Dedifferentiated amniotic fluid mesenchymal stem cell (primary cell): ENCODE measurements around the gene PPT2.

Source experiments
- DNase-seq: peaks from one replicate; pipeline ENCODE4 v3.0.0-alpha.2; 2016; ENCODE audit errors: extremely low spot score

Gene PPT2

DNA sequence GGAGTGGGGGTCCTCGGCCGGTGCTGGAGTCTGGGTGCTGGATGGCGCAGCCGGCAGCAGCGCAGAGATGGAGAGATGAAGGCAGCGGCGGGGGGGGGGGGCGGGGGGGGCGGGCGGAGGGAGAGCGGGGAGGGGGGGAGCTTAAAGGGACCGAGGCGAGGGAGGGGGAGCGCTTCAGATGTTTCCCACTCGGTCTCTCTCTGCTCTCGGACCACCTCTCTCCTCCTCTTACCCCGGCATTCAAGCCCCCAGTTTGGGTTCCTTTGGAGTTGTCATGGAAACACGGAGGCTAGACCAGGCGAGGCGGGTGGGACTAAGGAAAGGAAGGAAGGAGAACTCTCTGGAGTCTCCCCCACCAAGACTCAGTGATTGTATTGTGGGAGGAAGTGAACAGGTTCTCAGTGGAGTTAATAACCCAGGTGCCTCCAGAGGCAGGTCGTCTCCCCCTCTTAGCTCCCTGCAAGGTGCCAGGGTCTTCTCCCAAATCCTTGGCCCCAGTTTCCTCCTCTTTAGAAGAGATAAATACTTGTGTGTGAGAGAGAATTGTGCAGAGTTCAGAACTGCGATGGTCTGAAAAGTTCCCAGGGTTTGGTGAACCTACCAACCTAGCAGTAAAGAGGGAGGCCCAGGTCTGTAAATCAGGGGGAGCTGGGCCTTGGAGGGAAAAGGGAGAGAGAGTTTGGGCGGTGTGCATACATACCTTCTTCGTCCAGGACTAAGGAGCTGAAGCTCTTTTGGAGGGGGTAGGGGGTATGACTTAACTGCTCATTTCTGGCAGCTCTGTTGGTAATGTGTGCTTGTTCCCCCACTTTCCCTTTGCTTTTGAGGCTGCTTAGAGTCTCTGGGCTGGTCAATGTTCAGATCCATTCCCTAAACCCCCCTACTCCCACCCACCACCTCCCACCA, 1.8 kb upstream of the PPT2 start, which contains the start of gene PRRT1:
Gene PRRT1, minus strand, starts transcription at position 77 of the 906 bp plus-strand sequence. CDS start 112 bp downstream, outside the sequence.
- no peak for DNase-seq

DNA sequence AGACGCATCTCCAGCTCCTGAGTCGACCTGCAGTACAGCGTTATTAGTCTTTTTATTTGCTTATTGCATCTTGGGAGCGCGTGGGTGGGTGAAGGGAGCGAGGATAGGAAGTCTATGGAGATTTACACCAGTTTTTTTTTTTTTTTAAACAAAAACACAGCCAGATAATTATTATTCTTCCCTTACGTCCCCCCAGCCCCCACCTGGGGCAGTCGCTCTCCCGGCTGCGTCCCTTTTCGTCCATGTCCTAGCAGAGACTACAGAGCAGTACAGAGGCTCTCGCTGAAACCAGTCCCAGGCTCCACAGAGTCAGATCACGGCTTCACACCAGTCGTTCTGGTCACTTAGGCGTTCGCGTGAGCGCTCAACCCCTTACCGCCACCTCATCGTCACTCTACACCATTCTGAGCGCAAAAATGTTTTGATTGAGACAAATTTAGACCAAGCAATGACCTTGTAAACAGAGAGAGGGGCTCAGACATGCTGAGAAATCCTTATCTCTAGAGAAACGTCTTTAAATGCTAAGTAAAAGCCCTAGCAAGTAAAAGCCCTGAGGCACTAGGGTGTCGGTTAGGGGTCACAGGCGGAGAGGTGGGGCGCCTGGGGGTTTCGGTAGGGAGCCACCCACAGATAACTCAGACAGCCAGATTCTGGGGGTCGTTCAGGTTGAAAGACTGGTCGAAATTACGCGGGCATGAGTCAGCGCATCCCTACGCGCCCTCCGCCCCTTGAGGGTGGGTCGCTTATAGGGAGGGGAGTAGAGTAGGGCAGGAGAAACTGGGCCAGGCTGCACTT, 975 bp upstream of the PPT2 start:
- DNase-seq, result peak; percentile 49

DNA sequence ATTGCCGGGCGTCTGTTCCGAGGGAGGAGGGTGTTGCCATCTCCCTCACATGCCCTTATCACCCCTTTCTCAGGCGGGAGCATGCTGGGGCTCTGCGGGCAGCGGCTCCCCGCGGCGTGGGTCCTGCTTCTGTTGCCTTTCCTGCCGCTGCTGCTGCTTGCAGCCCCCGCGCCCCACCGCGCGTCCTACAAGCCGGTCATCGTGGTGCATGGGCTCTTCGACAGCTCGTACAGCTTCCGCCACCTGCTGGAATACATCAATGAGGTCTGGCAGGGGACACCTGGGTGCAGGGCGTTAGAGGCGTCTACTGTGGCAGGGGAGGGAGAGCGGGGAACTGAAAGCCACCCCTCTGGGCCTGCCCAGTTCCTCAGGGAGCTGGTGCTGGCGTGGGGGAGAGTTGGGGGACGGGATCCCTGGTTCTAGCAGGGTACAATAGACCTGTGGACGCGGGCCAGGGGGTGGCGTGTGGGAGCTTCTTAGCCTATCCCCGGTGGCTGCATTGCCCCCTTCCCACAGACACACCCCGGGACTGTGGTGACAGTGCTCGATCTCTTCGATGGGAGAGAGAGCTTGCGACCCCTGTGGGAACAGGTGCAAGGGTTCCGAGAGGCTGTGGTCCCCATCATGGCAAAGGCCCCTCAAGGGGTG, 697 bp downstream of the PPT2 start:
- DNase-seq, result peak; percentile 58

DNA sequence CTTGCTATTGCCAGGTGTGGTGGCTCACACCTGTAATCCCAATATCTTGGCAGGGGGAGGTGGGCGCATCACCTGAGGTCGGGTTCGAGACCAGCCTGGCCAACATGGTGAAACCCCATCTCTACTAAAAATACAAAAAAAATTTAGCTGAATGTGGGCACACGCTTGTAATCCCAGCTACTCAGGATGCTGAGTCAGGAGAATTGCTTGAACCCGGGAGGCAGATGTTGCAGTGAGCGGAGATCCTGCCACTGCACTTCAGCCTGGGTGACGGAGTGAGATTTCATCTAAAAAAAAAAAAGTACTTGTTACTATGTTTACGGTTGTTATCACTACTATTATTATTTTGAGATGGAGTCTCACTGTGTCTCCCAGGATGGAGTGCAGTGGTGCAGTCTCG, 3.0 kb downstream of the PPT2 start:
- DNase-seq, result no peak

DNA sequence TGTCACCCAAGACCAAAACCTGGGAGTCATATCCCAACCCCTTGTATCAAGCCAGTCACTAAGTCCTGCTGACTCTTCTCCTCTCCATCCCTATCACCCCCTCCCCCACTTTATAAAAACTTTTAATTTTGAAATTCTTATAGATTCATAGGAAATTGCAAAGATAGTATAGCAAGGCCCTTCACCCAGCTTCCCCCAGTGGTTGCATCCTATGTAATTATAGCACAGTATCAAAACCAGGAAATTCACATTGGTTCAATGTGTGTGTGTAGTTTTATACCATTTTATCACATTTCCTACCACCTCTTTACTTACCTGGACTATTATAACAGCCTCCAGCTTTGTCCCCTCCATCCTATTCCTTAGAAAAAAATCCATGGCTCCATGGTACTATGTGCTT, 4.1 kb downstream of the PPT2 start:
- no peak for DNase-seq

DNA sequence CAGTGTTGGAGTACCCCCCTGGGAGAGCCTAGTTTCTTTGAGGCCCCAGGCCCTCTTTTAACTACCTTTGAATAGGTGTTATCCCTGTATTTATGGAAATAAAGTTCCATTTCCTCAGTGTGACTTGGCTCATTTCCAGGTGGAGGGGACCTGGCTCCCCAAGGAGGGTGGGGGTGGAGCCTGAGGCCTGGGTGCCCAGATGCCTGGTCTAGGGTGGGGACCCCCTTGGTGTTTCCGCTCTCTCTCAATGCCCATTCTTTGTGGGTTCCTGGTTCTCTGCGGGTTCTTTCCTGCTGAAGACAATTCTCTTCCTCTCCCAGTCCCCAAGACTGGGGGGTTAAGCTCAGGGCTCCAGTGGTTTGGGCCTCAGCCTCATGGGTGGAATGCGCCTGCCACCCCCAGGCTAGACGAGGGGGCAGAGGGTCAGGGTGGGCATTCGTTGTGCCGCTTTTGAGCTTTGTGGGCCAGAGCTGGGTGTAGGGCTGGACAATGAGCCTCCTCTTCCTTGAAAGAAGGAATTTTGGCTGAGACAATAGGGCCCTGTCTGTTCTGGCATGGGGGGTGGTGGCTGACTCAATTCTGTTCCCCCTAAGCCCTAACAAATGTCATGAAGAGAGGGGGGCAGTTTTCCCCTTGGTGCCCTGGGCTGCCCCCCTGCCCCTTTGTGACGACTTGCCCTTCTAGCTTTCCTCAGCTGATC, 9.8 kb downstream of the PPT2 start:
- DNase-seq, result no peak

DNA sequence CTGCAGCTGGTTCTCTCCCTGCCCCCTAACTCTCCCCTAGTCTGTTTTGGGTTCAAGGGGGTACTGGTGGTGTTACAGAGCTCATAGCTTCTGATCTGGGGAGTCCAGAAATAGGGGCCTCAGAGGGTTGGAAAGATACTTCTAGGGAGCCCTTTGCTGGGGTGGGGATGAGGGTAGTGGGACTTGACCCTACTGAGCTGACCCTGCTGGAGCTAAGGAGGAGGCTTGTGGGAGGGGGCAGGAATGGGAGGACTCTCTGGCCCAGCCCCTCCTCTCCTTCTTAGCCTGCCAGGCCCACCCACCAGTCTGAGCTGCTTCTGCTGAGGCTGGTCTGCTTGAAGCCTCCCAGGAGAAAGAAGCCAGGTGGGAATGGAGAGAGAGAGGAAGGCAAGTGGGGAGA, 10.4 kb downstream of the PPT2 start, which contains the start of gene EGFL8:
Gene EGFL8, plus strand, starts transcription at position 301 of the 400 bp plus-strand sequence. CDS start 1,571 bp downstream, outside the sequence.
- DNase-seq, result no peak

DNA sequence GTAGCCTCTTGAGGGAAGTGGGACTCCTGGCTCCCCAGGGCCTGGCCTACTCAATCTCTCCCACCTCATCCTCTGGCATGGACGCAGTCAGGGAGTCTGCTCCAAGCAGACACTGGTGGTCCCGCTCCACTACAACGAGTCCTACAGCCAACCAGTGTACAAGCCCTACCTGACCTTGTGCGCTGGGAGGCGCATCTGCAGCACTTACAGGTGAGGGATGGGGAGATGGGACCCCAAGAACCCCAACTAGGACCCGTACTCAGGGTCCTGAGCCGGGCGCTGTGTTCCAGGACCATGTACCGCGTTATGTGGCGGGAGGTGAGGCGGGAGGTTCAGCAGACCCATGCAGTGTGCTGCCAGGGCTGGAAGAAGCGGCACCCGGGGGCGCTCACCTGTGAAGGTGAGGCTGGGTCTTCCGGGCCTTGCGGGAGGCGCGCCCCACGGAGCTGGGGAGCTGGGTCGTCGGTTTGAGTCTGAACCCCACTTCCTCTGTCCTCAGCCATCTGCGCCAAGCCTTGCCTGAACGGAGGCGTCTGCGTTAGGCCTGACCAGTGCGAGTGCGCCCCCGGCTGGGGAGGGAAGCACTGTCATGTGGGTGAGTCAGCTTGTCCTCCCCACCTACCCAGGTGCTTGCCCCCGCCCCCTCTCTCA, 12.6 kb downstream of the PPT2 start:
- no peak for DNase-seq

DNA sequence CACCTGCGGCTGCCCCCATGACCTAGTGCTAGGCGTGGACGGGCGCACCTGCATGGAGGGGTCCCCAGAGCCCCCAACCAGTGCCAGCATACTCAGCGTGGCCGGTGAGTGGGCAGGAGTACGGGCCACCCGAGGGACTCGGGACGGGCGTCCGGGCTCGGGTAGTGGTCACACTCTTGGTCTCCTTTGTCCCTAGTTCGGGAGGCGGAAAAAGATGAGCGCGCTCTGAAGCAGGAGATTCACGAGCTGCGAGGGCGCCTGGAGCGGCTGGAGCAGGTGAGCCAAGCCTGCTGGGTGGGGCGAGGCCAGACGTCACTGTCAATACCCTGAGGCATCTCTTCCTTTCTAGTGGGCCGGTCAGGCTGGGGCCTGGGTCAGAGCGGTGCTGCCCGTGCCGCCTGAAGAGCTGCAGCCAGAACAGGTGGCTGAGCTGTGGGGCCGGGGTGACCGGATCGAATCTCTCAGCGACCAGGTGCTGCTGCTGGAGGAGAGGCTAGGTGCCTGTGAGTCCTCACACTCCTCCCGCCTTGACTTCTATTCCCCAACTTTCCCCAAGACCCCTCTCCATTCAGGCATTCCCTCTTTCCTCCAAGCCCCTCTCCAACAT, 13.3 kb downstream of the PPT2 start:
- DNase-seq, result no peak

DNA sequence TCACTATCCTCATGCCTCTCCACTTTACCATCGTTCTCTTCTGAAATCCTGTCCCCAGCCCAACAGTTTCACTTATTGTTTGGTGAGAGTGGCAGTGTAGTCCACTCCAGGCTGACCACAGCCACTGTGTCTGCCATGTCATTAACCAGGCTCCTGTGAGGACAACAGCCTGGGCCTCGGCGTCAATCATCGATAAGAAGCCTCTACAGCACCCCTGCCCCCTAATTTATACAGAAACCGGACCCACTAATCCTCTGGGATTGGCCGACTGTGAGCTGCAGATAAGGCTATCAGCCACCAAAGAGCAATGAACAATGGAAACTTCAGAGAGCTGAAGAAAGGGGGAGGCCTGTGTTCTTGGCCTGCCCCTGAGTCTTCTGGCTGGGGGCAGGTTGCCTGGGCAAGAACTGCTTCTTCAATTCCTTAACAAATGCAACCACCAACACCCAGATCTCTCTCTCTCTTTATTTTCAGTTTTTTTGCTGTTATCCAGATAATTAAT, 13.9 kb downstream of the PPT2 start:
- no peak for DNase-seq

DNA sequence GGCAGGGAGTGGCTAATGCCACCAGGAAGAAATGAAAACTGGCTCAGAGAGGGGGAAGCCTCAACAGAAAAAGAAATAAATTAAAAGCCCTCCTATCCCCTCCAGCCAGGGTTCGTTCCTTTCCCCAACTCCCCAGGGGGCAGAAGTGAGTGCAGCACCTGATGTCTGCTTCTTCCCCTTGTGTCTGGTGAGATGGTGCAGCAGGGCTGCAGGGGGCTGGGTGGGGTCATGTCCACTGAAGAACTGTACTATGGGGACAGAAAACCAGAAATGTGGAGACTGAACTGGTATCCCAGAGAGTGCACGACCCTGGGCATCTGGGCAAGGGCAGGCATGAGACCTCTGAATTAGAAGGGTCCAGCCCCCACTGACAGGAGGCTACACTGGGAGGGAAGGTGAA, 14.4 kb downstream of the PPT2 start:
- DNase-seq, result no peak

DNA sequence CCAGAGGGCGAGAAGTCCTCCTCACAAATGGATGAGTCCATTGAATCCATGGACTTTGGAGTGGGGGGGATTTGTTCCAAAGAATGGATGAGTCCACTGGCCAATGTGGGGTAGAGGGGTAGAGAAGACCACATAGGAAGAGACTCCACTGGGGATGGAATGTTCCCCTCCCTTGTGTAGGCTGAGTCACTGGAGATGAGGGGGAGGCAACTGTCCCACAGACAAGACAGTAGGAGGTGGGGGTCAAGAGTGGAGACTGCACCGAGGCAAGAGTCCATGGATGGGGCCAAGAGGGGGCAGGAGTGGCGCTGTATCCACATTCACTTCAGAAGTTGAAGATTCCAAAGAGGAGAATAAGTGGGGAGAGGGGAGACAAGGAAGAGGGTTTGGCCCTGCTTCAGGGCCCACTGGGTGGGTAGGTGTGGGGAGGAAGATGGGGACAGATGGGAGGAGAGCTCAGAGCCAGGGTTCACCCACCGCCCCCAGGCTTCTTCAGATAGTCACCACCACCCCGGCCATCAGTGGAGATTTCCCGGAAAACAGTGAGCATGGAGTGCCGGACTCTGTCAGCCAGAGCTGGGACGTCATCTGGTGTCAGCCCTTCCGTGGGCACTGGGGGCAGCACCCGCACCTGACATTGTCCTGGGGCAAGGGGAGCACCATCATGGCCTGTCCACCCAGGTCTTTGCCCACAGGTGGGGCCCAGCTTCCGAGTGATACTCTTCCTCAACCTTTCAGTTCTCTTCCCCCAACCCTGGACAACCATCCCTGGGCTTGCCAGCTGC, 15.1 kb downstream of the PPT2 start:
- DNase-seq, result no peak

DNA sequence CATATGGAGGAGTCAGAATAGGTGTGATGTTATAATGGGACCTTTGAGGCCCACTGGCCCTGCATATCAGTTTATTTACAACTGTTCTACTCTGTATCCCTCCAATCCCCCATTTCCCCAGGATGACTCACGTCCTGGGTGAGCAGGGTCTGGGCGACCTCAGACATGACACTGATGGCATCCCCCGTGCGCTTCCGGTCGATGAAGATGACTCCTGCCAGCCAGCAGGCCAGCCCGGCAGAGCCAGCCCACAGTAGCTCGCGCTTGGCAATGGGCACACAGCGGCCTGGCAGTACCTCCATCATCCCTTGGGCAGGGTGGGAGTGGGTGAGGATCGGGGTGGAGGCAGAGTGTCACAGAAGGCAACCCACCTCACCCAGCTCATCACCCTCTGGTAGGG, 16.4 kb downstream of the PPT2 start:
- no peak for DNase-seq

DNA sequence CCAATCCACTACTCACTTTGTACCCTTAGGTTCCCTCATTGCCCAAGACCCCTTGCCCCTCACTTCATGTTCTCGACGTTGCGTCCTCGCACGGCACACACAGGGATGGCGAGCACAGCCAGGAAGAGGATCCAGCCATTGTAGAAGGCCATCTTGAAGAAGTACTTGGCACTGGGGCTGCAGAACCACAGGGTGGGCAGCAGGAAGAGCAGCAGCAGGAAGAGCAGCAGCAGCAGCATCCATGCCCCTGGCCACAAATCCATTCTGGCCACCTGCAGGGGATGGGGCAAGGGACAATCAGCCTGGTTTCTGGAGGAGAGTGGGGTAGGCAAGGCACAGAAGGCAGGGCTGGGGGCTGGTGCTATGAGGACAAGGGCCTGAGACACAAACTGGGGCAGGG, 17.3 kb downstream of the PPT2 start:
- DNase-seq, result no peak

DNA sequence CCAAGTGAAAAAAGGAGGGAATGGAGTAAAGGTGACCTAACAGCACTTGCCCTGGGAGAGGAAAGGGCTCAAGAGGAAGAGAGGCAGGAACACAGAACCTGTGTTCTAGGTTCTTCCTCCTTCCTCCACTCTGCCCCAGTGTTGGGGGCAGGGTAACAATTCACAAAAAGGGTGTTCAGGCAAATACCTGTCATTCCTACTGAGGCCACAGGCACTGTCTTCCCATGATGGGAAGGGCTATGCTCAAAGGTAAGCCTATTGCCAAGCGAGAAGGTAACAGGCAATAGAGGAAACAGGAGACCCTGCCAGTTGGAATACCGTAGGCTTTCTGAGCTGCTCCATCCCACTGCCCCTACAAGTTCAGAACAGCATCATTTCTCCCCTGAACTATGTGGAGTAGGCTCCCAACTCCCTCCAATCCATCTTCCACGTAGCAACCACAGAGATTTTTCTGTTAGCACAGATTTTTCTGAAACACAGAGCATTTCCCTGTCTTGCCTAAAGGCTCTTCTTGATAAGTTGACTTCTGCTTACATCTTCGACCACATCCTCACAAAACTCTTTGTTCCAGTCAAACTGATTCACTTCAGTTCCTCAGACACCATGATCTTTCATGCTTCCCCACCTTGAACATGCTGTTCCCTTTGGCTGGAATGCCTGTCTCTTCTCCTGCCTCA, 19.2 kb downstream of the PPT2 start:
- no peak for DNase-seq

DNA sequence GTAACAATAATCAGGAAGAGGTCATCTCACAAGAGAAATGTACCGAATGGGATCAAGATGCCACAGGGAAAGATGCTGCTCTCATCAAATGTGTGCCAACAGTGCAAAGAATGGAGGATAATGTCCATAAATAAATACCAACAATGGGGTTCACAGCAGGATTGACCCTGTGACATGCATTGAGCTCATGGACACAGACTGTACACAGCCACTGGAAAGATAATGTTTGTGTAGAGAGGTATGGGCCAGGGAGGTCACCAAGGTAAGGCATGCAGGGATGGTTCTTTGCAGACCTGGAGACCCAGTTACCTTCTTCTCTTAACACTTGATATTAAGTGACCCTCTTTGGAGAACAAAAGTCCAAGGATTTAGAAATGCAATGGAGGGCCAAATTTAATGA, 20.5 kb downstream of the PPT2 start:
- DNase-seq, result no peak

DNA sequence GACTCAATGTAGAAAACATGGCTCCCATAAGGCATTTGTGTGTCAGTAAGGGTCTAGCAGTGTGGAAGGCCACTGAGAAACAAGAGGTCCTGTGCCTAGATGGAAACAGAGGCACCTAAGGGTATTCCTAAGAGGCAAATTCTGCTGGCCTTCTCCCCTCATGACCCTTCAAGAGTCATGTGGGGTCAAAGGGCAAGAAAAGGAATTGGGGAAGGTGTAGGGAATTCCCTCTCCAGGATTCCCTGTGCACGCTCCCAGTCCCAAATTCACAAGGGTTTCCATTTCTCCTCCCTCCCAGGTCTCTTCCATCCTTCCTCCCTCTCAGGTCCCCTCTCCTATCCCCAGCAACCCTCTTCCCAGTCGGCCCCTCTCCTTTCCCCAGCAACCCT, 21.4 kb downstream of the PPT2 start:
- no peak for DNase-seq

DNA sequence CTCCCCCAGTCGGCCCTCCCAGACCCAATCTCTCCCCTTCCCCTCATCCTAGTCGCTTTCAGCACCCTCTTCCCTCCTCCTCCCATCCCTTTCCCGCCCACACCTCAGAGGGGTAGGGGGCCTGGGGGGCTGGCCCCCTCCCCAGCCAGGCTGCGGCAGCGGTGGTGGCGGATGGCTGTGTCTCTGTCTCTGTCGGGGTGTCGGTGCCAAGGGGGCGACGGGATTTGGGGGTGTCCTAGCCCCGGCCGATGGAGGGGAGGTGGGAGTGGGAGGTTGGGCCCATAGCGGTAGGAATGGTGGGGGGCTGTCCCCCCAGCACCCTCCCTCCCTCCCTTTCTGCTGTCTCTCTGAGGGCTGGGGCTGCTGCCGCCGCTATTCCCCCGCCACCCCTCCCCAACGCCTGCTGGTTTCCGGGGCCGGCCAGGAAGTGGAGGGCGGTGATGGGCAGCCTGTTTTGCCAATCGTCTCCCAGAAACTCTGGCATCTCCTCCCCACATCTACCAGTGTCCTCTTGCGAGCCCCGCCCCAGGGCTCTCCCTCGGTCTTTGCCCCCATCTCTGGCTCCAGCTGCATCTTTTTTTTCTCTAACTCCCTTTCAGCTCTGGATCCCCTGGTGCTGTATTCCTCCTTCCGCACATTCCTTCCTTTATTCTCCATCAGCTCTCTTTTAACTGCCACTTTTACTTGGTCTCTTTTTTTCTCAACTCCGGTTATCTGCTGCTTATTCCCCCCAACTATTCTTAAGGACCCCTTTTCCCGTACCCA, 22.0 kb downstream of the PPT2 start, which contains the start of gene AGPAT1:
Gene AGPAT1, minus strand, starts transcription at position 374 of the 765 bp plus-strand sequence. CDS start 4,588 bp downstream, outside the sequence.
- peak; percentile 96 for DNase-seq
